AG10803 (cell line): ENCODE data around the gene CCDC88C.

ENCODE experiments used
- DNase-seq: peaks from one replicate; pipeline ENCODE4 v3.0.0; 2010; ENCODE audit warnings: low read depth
- H3K4me3 ChIP-seq: 2 replicates; pipeline ENCODE4 v1.5.1; 2011; ENCODE audit warnings: mild to moderate bottlenecking, low read length, control low read depth
- CTCF ChIP-seq: conservative IDR thresholded peaks from 2 replicates; pipeline ENCODE4 v1.5.1; 2011; ENCODE audit warnings: mild to moderate bottlenecking, low read length, control low read depth, inconsistent platforms

CCDC88C gene

GRCh38 chr14:91305650-91306431, 111.8 kb downstream of the CCDC88C start:
- DNase-seq: no peak
- H3K4me3 ChIP-seq: no peak overlapping the region

GRCh38 chr14:91303924-91304229, 113.7 kb downstream of the CCDC88C start:
- DNase-seq: no peak
- H3K4me3 ChIP-seq: no peak overlapping the region
- TF ChIP-seq CTCF: no peak

More at GRCh38 chr14:91305650-91306431, 111.8 kb downstream of the CCDC88C start:
- TF ChIP-seq CTCF: no peak

- no peak overlapping the region for H3K4me3 ChIP-seq
- no peak for TF ChIP-seq CTCF
- DNase-seq: no peak
Measured at GRCh38 chr14:91303091-91303923, 114.3 kb downstream of the CCDC88C start.

- no peak for TF ChIP-seq CTCF
- no peak overlapping the region for H3K4me3 ChIP-seq
- no peak for DNase-seq
Measured at GRCh38 chr14:91302391-91302790, 115.2 kb downstream of the CCDC88C start.

- no peak for TF ChIP-seq CTCF
- no peak overlapping the region for H3K4me3 ChIP-seq
- DNase-seq: no peak
Measured at GRCh38 chr14:91300957-91301356, 116.7 kb downstream of the CCDC88C start.

GRCh38 chr14:91300283-91300895, 117.2 kb downstream of the CCDC88C start:
- no peak for TF ChIP-seq CTCF
- H3K4me3 ChIP-seq: no peak overlapping the region
- no peak for DNase-seq
